Hepatocyte (in vitro differentiated cells): Measurements from ENCODE around the gene DRC1.

Source experiments
- EZH2 ChIP-seq: fragments of 200-600 bp; sonication (generic); IDR thresholded peaks from 2 replicates; pipeline ENCODE4 v1.6.1; 2016; ENCODE audit warnings: antibody characterized with exemption, mild to moderate bottlenecking, borderline replicate concordance
- TF ChIP-seq, protein P1 (sequence below): fragments of 200-600 bp; sonication (generic); IDR thresholded peaks from 2 replicates; pipeline ENCODE4 v1.5.1; 2016; ENCODE audit warnings: antibody characterized with exemption, mild to moderate bottlenecking; ENCODE audit not compliant: poor library complexity

DNA sequence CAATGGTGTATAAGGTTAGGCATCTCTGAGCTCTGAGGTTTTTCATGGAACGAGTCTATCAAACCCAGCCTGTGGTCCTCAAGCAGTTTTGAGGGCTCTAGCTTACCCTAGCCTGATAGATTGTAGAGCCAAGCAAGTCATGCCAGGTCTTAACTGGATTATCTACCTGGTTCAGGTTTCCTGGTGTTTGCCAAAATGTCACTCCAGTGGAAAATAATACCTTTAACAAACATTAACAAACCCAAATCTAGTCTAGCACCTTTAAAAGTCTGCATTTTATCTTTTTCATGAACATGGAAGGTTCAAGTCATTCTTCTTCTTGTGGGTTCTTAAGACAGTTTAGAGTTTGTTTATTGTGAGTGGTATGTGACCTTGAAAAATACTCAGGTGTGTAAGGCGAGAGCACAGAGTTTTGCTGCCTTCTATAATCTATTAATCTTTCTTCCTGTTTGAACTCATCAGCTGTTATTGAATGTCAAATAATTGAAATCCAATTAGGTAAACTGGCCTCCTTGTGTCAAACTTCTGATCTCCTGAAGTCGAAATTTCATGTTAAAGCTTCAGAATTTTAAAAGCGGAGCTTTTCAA lies 41.7 kb upstream of the DRC1 start:
- TF ChIP-seq, protein P1, sequence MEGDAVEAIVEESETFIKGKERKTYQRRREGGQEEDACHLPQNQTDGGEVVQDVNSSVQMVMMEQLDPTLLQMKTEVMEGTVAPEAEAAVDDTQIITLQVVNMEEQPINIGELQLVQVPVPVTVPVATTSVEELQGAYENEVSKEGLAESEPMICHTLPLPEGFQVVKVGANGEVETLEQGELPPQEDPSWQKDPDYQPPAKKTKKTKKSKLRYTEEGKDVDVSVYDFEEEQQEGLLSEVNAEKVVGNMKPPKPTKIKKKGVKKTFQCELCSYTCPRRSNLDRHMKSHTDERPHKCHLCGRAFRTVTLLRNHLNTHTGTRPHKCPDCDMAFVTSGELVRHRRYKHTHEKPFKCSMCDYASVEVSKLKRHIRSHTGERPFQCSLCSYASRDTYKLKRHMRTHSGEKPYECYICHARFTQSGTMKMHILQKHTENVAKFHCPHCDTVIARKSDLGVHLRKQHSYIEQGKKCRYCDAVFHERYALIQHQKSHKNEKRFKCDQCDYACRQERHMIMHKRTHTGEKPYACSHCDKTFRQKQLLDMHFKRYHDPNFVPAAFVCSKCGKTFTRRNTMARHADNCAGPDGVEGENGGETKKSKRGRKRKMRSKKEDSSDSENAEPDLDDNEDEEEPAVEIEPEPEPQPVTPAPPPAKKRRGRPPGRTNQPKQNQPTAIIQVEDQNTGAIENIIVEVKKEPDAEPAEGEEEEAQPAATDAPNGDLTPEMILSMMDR, result no peak
- no peak for TF ChIP-seq EZH2
